ENCODE measurements around the gene MAD1L1.

The MAD1L1 gene

DNA sequence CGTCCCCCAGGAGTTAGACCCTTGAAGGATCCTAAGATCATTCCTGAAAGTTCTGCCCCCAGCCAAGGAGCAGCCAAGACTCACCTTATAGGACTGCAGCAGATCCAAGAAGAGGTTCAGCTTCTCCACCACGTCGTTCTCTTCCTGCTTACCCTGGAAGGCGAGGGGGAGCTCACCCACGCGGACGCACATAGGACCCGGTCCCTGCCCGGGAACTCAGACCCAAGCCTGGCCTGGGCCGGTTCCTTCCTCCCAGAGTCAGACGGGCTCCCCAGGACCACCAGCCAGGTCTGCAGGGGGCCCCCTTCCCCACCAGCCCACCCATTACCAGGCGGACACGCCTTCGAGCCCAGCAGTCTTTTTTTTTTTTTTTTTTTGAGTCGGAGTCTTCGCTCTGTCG, 24.9 kb upstream of the MAD1L1 start:
- no peak for DNase-seq

DNA sequence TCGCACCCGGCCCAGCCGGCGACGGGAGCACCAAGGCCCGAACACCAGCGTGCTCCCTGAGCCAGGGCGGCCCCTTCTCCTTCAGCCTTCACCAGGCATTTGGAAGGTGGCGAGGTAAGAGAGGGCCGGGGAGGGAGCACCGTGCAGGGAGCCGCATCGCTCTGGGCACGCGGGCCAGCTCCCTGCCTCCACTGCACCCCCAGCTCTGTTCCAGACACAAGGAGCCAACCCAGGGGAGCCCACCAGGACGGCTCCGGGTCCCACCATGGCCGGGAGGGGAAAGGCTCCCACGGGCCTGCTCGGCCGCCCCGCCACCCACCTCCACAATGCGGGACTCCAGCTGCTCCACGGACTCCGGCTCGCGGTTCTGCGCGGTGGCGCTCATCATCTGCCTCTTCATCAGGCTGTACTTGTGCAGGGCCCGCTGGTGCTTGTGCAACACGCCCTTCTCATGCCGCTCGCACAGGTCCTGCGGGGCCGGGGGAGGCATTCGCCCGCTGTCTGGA, 24.4 kb upstream of the MAD1L1 start:
- DNase-seq: no peak

DNA sequence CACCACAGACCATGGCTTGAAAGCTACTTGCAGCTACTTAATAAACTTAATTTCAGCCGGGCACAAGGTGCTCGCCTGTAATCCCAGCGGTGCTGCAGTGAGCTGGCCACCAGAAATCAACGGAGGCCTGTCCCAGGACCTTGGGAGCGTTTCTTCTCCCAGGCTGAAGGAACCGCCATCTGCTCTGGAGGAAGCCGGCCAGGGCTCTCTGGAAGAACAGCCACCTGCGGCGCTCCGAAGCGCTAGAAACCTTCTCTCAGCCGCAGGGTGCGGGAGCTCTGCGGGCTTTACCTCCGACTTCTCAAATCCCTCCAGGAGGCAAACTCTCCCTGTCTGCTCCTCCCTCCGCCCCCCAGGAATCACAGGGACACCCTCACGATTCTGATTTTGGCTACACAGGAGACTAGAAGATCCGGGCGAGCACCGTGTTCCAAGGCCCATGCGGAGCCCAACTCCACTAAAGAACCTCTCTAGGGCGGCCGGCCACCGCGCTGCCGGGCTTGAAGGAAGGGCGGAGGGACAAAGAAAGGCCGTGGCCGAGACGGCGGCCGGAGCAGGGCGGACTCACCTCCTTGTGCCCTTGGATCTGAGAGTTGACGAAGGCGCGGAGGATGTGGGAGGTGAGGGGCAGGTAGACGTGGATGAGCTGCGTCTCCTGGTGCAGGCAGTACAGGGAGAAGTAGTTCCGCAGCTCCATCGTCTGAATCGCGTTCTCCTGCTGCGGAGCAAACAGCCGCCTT, 23.7 kb upstream of the MAD1L1 start:
- DNase-seq: no peak

DNA sequence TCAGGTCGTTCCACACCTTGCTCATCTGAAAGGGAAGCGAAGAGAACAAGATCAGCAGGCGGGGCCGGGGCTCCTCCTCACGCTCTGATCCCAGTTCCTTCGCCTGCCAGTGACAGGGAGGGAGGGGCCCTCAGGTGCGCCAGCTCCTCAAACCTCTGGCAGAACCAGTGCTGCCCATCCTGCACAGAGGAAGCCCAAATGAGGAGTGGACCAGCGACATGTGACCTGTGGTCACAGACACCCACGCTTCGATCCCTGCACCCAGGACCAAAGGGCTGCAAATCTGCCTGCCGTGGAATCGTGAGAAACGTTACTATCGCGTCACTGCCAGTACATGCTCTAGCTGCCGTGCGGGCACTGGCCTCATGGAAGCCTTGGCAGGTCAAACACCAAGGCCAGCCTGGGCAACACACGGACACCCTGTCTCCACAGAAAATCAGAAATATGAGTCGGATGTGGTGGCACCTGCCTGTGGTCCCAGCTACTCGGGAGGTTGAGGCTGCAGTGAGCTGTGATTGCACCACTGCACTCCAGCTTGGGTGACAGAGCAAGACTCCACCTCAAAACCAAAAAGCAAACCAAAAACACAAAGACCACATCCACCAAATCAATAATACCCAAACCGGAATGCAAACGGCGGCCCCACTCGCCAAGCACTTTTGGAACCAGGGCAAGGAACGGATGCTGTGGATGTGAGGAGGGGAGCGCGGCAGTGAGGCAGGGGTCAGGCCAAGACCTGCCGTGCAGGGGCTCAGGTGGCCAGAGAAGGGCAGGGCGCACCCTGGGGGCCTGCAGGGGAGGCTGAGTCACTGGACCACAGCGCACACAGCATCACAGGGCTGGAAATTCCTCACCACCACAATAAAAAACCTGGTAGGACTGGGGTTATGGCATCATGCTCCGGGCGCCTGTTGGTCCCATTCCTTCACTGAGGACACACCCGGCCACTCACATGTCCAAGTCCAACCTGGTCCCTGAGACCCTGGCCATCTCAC, 22.7 kb upstream of the MAD1L1 start:
- no peak for DNase-seq

DNA sequence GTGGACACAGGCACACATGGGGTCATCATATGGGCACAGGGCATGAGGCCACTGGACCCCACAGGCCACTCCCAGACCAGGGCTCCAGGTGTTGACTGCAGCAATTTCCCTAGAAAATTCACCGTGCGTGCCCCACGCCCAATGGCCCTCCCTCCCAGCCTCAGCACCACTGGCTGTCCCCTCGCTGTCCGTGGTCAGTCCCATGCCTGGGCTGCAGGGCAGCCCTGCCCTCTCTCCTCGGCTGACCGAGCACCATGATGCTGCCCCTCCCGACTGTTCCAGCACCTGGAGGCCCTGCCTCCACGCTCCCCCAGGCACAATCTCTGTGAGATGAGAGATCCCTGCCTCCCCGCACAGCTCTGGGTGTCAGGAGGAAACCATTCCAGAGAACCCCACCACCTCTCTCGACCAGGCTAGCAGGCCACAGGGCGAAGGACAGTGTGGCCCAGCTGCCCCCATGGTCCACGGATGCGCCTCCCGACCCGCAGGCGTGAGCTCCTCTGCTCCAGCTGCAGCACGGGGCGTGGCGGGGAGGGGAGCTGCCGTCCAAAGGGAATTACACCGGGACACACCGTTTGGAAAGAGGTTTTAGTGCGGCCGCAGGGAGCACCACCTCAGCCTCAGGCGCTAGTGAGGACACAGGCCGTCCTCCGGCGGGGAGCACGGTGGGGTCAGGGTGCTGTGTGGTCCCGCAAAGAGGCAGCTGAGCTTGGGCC, 21.8 kb upstream of the MAD1L1 start:
- DNase-seq: no peak

DNA sequence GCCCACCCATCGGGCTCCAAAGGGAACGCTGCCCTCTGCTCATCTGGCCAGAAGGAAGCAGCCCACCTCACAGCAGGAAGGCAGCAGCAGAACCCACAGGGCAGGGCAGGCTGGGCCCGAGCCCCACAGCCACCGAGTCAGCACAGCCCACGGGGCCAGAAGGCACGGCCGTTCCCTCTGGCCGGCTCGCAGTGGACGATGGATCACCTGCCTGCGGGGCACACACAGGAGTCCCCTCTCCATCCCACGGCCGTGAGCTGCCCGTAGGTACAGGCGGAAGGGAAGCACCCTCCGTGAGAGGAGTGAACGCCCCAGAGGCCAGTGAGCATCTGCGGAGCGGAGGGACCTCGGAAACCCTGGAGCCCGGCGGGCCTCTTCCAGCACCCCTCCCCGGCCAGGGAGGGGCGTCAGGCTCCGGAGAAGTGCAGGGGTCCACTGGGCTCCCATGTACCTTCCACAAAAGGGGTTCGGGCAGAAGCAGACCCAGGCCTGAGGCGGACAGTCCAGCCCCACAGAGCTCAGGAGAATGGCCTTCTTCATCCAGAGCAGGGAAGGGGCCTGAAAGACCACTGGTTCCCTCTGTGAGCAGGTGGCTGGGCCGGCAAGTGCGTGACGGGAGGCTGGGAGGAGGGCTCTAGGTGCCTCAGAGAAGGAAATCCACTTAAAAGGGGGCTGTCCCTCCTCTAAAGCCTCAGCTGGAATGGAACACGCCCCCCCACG, 20.9 kb upstream of the MAD1L1 start:
- DNase-seq: no peak

DNA sequence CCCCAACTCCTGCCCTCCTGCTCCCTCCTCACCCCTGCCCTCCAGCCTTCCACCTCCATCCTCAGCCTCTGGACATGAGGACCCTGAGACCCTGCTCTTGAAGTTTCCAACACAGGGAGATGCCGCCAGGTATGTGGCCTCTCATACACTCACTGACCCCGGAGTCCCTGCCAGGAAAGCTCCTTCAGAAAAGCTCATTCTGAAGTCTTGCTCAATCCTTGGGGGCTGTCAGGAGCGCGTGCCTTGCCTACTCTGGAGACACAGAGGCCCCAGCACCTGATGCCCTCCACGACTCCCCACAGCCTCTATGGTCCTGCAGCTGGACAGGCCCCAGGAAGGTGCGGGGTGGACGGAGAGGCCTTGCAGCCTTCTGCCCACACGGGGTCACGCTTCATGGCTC, 20.3 kb upstream of the MAD1L1 start:
- DNase-seq: no peak

DNA sequence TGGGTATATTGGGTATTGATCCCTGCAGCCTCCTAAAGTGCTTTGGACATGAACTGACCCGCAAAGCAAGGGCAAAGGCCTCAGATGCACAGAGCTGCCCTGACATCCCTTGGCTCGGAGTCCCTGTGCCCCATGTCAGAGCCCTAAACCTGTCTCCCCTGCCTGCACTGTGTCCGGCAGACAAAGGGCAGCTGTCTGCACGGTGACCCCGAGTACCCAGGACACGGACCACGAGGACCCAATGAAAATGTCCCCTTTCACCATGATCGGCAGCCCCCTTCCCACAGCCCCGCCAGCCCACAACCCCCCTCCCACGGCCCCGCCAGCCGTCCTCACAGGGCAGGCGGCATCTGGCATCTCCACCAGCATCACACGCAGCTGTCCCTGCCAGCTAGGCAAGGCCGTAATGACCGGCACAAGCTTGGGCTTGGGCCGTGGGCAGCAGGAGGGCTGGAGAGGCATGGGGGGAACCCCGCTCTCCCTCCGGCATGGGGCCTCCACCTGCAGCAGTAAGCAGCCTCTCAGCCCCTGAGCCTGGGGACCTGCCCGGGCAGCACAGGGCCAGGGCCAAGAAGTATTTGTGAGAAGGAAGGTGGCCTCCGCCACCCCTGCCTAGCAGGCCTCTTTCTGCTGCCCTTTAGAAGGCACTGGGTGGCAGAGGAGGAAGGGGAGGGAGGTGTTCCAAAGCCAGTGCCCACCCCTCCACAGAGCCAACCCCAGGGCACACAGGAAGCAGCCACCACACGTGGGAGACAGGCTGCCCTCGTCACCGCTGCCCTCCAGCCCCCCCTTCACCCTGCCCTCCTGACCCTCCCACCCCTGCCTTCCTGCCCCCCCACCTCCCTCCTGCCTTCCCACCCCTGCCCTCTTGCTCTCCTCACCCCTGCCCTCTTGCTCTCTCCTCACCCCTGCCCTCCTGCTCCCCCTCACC, 19.4 kb upstream of the MAD1L1 start:
- DNase-seq: no peak

DNA sequence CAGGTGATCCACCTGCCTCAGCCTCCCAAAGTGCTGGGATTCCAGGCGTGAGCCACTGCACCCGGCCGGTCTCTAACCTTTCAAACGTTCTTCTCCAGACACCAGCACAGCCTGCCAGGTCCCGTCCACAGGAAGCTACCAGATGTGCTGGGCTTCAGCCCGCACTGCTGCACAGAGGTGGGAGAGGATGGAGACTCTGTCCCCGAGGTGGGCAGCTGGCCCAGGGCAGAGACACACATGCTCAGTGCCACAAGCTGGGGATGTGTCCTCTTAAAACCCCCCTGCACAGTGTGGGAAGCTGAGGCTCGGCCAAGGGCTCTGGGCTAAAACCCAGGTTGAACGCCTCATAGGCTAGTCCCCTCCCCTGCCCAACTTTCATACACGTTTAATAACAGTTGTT, 18.6 kb upstream of the MAD1L1 start:
- DNase-seq: no peak

DNA sequence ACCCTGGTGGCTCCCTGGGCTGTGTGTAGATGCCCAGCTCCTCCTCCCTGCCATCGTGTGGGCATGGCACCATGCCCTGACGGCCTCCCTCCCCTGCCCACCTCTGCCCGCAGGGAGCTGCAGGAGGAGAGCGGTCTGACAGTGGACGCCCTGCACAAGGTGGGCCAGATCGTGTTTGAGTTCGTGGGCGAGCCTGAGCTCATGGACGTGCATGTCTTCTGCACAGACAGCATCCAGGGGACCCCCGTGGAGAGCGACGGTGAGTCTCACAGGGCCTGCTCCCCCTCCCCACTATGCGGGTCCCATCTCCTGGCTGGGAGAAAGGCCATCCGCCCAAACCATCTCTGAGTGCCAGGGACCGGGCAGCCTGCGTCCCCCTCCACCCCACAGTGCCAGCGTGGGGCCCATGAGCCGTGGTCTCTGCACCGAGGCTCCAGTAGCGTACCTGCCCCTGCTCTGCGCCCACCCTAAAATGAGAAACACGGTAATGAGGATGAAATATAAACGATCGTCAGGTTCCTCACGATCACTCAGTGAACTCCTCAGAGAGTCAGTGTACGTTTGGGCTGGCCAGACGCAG, 17.1 kb upstream of the MAD1L1 start:
- no peak for DNase-seq

DNA sequence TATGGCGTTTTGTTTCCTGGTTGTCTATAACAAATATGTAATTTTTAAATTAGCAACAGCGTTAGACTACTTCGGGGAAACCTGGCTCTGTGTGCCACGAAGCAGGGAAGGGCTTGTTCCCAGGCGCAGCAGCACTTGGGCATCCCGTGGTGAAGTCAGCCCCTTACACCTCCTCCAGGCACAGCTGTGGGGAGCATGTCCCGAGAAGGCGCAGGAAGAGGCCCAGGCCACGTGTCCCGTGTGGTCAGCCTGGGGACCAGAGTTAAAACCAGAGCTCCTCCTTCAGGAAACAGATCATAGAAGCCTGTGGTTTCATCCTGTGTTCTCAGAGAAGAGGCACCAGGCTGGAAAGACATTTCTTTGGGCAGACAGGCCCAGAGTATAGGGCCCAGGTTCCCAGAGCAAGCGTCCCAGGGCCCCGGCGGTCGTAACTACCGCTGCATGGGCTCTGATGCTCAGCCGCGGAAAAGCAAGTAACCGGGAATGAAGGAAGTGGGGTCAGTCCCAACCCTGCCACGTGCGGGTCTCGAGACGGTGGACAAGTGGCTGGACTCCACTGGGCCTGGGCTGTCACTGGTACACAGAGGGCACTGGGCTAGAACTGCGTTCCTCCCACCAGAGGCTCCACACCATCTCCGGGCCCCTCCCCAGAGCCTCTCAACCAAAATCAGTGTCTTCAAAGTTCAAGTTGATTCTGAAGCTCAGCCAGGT, 16.4 kb upstream of the MAD1L1 start:
- no peak for DNase-seq

DNA sequence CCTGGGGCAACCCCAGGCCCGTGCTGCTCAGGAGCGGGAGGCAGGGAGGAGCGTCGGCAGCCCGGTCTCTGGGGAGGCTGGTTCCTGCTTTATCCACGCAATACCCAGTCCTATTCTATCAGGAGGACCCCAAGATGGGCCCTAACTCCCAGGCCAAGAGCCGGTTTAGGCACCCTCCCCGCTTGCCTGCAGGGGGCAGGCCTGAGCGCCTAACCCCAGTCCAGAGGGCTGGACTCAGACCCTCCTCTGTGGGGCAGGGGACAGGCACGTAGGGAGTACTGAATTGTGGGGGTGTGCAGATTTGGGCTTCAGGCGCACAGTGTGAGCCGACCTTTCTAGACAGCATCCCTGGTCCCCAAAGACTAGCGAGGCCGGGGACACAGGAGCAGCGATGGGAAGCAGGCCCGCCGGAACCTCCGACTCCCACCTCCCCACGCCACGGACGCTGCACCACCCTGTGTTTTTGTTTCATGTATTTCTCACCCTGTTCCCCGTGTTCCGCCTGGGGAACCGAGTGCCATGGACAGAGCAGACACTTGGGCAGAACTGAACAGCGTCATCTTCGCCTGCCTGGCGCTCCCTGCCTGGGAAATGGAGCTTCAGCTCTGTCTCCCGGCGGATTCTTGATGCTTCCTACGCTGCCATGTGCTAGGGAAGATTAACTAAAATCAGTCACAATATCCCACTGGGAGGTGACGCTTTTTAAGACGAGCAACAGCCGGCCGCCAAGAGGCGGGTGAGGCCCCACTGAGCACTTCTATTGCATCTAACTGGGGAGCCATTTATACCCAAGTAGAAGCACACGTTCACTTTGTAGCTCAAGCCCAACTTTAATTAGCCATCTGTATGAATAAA, 14.6 kb upstream of the MAD1L1 start:
- DNase-seq: peak in 1 of 3 experiments; percentile 4

DNA sequence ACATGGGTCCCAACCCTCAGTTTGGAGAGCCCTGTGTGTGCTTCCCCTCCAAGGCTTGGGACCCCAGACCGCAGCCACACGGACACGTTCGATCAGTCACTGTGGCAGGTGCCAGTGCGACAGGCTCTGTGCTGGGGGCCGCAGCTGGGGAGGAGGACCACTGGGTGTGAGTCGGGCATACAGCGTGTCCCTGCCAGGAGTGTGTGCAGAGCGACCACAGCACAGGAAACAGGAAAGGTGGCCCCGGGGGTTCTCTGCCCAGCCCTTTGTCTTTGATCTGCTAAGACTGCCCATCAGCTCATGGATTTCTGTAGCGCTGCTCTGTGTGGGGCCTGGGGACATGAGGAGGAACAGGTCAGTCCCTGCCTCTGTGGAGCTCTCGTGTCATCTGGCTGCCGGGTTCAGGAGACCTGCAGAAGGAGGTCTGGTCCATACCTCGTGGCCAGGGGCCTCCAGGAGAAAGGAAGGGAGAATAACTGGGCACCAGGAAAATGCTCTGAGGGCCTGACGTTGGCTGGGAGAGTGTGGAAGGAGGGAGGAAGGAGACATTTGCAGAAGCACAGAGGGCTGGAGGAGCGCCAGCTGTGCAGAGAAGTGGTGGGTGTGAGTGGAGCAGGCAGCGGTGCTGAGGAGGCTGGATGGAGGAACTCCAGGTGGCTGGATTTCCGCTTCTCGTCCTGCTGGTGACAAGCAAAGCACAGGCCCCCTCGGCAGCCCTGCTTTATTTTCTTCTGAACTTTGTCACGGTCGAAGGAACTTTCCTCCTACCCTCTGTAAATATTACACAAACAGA, 13.3 kb upstream of the MAD1L1 start:
- DNase-seq: no peak

DNA sequence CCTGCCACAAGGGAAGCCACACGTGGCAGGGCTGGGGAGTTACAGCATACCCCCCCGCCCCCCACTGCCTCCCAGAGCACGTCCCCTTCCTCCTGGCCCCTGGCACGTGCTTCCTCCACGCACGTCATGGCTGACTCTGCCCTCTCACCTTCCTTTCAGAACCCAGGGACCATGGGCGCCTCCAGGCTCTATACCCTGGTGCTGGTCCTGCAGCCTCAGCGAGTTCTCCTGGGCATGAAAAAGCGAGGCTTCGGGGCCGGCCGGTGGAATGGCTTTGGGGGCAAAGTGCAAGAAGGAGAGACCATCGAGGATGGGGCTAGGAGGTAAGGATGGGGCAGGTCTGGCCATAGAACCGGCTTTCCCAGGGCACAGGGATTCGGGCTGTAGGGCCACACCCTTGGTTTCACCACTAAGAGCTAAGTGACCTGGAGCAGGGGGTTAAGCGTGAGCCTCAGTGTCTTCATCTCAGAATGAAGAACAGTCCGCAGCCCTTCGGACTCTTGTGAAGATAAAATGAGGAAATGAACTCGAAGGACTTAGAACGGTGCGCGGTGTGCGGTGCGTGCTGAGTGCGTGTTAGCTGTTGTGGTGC, 11.8 kb upstream of the MAD1L1 start:
- no peak for DNase-seq

DNA sequence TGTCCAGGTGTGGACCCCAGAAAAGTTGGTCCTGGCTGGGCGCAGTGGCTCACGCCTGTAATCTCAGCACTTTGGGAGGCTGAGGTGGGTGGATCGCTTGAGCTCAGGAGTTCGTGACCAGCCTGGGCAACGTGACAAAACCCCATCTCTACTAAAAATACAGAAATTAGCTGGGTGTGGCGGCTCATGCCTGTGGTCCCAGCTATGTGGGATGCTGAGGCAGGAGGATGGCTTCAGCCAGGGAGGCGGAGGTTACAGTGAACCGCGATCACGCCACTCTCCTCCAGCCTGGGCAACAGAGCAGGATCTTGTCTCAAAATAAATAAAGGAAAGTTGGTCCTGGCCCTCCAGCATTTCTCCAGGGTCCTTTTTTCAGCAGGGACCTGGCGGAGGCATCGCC, 10.7 kb upstream of the MAD1L1 start:
- DNase-seq: no peak

DNA sequence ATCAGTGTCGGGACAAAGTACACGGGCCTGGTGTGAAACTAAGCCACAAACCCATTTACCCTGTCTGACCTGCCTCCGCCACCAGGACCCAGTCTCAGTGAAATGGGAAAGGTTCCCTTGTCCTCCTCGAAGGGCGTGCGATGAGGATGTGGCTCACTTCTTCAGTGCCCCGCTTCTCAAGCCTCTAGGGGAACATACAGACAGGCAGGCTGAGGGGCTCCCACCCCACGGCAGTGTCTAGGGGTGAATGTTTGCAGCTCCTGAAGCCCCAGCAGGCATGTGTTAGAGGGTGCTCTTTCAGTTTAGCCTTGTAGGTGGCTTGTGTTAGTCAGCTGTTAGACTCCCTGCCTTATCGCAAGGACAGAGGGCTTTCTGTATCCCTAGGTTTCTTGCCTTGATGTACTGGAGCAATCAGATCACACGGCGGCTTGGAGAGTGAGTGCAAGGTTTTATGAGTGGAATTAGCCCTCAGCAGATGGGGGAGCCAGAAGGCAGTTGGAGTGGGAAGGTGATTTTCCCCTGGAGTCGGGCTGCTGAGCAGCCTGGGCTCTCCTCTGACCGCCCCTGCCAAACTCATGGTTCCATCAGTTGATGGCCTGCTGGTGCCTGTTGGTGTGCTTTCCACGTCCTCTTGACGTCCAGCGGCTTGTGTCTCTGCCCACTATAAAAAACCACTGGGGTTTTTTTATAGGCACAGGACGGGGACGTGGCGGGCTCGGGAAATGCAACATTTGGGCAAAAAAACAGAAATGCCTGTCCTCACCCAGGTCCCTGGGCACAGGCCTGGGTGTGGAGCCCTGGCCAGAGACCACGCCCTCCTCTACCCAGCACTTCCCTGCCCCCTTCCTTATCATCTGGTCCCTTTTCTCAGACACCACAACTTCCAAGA, 10.0 kb upstream of the MAD1L1 start:
- DNase-seq: peak in 2 of 3 experiments; percentile 62 to 74

Measured in NCI-H1417 (cell line).